ENCODE results near the gene CRNN. TPM values are rescaled to one million over a fixed set of nuclear protein-coding genes. Genes with fewer than 3 reads are reported as not detected.

Gene CRNN
- total RNA-seq, 2 donors from 2014 or later, result not detected

DNA sequence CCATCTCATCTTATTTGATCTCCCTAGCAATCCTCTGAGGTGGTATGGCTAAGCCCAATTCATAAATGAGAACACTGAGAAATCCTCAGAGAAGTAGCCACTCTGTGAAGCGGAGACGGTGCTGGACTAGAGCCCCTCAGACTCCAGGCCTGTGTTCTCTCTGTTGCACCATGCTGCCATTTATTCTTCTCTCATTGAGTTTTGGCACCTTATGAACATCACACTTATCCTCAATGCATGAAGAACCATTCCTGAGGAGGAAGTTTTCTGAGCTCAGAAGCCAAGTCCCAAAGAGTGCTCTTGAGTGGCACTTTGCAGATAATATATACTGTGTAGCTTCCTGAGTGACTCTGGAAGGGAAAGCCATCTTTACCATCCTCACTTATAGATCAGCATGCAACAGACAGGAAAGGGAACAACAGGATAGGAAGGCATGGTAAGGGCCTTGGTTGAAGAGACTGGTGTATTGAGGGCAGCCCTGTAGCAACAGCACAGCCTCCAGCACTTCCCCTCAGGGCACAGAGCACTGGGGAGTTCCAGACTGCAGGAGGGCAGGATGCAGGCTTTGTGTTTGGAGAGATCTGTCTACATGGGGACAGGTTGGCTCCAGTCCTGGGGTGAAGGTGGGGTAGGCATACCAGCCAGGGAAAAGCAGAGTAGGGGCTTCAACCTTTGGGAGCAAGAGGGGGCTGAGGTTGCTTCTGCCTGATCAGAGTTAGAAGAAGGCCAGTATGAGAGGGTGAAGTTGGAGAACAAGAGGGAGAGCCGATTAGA lies 1.6 kb upstream of the CRNN start:
- Histone ChIP-seq H3K4me3 (no peak overlapping the region), H3K27me3 (no peaks in the 10 kb centered on the region), H3K27ac (no peak overlapping the region), H3K4me1 (no peaks in the 10 kb centered on the region), H3K9me3 (no peaks in the 10 kb centered on the region), H3K36me3 (no peaks in the 10 kb centered on the region)
- TF ChIP-seq, protein P1, sequence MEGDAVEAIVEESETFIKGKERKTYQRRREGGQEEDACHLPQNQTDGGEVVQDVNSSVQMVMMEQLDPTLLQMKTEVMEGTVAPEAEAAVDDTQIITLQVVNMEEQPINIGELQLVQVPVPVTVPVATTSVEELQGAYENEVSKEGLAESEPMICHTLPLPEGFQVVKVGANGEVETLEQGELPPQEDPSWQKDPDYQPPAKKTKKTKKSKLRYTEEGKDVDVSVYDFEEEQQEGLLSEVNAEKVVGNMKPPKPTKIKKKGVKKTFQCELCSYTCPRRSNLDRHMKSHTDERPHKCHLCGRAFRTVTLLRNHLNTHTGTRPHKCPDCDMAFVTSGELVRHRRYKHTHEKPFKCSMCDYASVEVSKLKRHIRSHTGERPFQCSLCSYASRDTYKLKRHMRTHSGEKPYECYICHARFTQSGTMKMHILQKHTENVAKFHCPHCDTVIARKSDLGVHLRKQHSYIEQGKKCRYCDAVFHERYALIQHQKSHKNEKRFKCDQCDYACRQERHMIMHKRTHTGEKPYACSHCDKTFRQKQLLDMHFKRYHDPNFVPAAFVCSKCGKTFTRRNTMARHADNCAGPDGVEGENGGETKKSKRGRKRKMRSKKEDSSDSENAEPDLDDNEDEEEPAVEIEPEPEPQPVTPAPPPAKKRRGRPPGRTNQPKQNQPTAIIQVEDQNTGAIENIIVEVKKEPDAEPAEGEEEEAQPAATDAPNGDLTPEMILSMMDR (IDR thresholded peaks at IDR 0.05), result no peak
- DNase-seq (ENCODE audit: low spot score), result no peak

DNA sequence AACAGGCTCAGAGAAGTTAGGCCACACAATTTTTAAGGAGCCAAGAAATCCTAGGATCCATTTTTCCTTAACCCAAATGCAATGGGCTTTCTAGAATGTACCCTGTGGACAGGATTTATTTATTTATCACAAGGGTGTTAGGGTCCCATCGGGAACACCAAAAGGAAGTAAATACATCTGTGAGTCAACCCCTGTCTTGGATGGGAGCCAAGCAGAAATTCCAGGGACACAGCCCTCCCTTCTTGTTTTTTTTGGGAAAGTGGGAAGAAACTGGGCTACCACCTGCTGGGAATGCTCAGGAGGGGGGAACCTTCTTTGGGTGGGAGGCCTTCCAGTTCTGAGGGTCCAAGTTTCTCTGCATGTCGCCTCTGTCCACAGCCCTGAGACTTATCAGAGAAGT lies 1.3 kb downstream of the CRNN start:
- TF ChIP-seq, protein P1 (IDR thresholded peaks at IDR 0.05), result no peak
- Histone ChIP-seq H3K36me3 (no peaks in the 10 kb centered on the region), H3K4me3 (no peak overlapping the region), H3K4me1 (no peaks in the 10 kb centered on the region), H3K27me3 (no peaks in the 10 kb centered on the region), H3K27ac (no peak overlapping the region), H3K9me3 (no peaks in the 10 kb centered on the region)
- DNase-seq (ENCODE audit: low spot score), result no peak

- TF ChIP-seq, protein P1 (IDR thresholded peaks at IDR 0.05), result no peak
- Histone ChIP-seq H3K4me1 (no peaks in the 10 kb centered on the region), H3K27ac (no peak overlapping the region), H3K9me3 (no peaks in the 10 kb centered on the region), H3K36me3 (no peaks in the 10 kb centered on the region), H3K27me3 (no peaks in the 10 kb centered on the region), H3K4me3 (no peak overlapping the region)
- DNase-seq (ENCODE audit: low spot score), result no peak
Observed at GRCh38 chr1:152411134-152411533, 2.9 kb downstream of the CRNN start.

DNA sequence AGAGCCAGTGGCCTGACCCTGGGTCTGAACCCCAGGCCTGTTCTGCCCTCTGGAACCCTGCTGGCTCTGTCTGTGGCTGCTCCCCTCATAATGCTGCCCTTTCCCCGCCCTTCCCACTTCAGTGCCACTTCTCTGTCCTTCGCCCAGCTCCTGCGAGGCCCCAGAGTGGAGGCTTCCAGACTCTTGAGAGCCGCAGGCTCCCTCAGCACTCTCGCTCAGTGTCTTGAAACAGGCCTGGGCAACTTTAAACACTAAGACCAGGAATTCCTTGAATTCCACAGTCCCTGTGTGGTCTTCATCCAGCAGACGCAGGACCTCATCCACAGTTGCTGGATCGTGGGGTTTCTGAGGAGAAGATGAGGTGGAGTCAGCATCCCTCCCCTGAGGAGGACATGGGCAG lies 3.5 kb downstream of the CRNN start:
- no peaks in the 10 kb centered on the region for H3K9me3 ChIP-seq
- H3K36me3 ChIP-seq, result no peaks in the 10 kb centered on the region
- H3K4me1 ChIP-seq, result no peaks in the 10 kb centered on the region
- TF ChIP-seq, protein P1 (IDR thresholded peaks at IDR 0.05), result no peak
- no peak for DNase-seq (ENCODE audit: low spot score)
- H3K27me3 ChIP-seq, result no peaks in the 10 kb centered on the region
- H3K4me3 ChIP-seq, result no peak overlapping the region
- no peak overlapping the region for H3K27ac ChIP-seq

- Histone ChIP-seq H3K9me3 (no peaks in the 10 kb centered on the region), H3K27ac (no peak overlapping the region), H3K4me1 (no peaks in the 10 kb centered on the region), H3K36me3 (no peaks in the 10 kb centered on the region), H3K4me3 (no peak overlapping the region), H3K27me3 (no peaks in the 10 kb centered on the region)
- TF ChIP-seq, protein P1 (IDR thresholded peaks at IDR 0.05), result no peak
- DNase-seq (ENCODE audit: low spot score), result no peak
Observed at GRCh38 chr1:152410028-152410427, 4.0 kb downstream of the CRNN start.

DNA sequence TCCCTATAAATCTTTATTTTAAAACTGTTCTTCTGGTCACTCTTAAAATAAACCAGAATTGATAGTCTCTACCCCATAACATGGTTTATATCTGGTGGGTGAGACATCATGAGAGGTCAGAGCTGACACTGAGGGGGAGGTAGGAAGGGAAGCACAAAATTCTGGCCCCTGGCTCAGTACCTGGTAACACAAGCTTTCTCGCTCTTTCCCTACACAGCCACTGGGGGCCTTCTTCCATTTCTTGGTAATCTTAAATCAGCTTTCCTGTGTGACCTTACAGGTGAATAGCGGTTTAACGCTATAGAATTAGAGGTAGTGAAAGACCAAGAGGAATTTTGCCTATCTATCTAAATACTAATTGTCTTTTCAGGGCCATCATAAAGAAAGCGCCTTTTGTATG lies 5.4 kb downstream of the CRNN start:
- TF ChIP-seq, protein P1 (IDR thresholded peaks at IDR 0.05), result no peak
- Histone ChIP-seq H3K27me3 (no peaks in the 10 kb centered on the region), H3K36me3 (no peaks in the 10 kb centered on the region), H3K4me1 (no peaks in the 10 kb centered on the region), H3K9me3 (no peaks in the 10 kb centered on the region), H3K4me3 (no peak overlapping the region), H3K27ac (no peak overlapping the region)
- DNase-seq (ENCODE audit: low spot score), result no peak

All from right atrium auricular region (tissue), 2 donors.